Measurements from ENCODE around the gene ASH1L. TPM values are rescaled to one million over a fixed set of nuclear protein-coding genes. Genes with fewer than 3 reads are reported as not detected.

The ASH1L gene
- total RNA-seq, 1 experiment from 2014 or later: 29.3 TPM

DNA sequence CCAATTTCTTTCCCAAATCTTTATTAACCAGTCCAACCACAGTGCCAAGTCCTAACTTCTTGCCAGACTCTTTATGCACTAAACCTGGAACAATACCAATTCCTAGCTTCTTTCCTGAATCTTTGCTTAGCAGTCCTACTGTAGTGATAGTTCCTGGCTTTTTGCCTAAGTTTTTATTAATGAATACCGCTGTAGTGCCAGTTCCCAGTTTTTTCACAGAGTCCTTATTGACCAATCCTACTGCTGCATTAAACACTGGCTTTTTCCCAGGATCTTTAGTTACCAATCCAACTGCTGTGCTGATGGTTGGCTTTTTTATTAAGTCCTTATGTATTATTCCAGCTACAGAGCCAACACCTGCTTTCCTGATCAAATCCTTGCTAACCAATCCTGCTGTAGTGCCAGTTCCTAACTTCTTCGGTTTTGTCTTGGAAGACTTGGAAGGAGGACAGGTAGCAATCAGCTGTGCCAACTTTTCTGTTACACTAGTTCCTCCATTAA, 80.8 kb downstream of the ASH1L start:
- no peak overlapping the region for H3K27ac Mint-ChIP-seq
- peaks cover 19% of the 10 kb centered on the region for H3K4me1 Mint-ChIP-seq
- ChIA-PET POLR2A (no interaction called here), CTCF (no interaction called here)
- no peaks in the 10 kb centered on the region for H3K9me3 Mint-ChIP-seq
- TF ChIP-seq ZNF121 (CRISPR knock-in tag; IDR thresholded peaks at IDR 0.05): no peak
- TF ChIP-seq, protein P1, sequence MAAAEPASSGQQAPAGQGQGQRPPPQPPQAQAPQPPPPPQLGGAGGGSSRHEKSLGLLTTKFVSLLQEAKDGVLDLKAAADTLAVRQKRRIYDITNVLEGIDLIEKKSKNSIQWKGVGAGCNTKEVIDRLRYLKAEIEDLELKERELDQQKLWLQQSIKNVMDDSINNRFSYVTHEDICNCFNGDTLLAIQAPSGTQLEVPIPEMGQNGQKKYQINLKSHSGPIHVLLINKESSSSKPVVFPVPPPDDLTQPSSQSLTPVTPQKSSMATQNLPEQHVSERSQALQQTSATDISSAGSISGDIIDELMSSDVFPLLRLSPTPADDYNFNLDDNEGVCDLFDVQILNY (CRISPR knock-in tag; IDR thresholded peaks at IDR 0.05): no peak
- TF ChIP-seq TP53 (CRISPR knock-in tag; IDR thresholded peaks at IDR 0.05): no peak
- no peak for TF ChIP-seq TEAD1 (CRISPR knock-in tag; IDR thresholded peaks at IDR 0.05)
- peaks cover 28% of the 10 kb centered on the region for H3K36me3 Mint-ChIP-seq
- ATAC-seq (no peak), DNase-seq (ENCODE audit: low spot score) (no peak)
- H3K4me3 Mint-ChIP-seq: no peak overlapping the region
- no peaks in the 10 kb centered on the region for H3K27me3 Mint-ChIP-seq (ENCODE audit: low read depth)

DNA sequence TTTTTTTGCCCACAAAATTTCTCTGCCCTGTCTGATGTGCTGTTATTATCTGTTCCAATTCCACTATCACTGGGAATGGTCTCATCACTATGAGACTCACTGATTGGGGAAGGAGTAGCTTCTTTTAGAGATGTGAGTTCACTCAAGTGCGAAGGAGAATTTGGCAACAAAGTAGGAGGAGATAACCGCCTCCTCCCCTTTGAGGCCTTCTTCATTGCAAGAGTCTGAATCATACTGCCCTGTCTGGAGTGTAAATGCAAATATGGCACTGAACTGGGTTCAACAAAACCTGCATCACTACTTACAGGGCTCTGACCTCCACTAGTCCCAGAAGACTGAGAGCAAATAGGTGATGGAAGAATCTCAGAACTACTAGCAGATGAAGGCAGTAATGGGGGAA, 83.4 kb downstream of the ASH1L start:
- POLR2A ChIA-PET: no interaction called here
- ATAC-seq: no peak

More for the DNA sequence above, 83.4 kb downstream of the ASH1L start:
- CTCF ChIA-PET: no interaction called here
- H3K36me3 Mint-ChIP-seq: peaks cover 40% of the 10 kb centered on the region
- DNase-seq (ENCODE audit: low spot score): no peak
- no peak overlapping the region for H3K4me3 Mint-ChIP-seq
- no peak for TF ChIP-seq ETV6 (CRISPR knock-in tag; IDR thresholded peaks at IDR 0.05)
- no peak for TF ChIP-seq IRF2 (CRISPR knock-in tag; IDR thresholded peaks at IDR 0.05; ENCODE audit: borderline replicate concordance, low read depth)
- TF ChIP-seq ATF1 (CRISPR knock-in tag; IDR thresholded peaks at IDR 0.05): no peak
- TF ChIP-seq, protein P1 (CRISPR knock-in tag; IDR thresholded peaks at IDR 0.05): no peak
- no peak for TF ChIP-seq GTF2I (CRISPR knock-in tag; conservative IDR thresholded peaks at IDR 0.05)
- TF ChIP-seq, protein P2, sequence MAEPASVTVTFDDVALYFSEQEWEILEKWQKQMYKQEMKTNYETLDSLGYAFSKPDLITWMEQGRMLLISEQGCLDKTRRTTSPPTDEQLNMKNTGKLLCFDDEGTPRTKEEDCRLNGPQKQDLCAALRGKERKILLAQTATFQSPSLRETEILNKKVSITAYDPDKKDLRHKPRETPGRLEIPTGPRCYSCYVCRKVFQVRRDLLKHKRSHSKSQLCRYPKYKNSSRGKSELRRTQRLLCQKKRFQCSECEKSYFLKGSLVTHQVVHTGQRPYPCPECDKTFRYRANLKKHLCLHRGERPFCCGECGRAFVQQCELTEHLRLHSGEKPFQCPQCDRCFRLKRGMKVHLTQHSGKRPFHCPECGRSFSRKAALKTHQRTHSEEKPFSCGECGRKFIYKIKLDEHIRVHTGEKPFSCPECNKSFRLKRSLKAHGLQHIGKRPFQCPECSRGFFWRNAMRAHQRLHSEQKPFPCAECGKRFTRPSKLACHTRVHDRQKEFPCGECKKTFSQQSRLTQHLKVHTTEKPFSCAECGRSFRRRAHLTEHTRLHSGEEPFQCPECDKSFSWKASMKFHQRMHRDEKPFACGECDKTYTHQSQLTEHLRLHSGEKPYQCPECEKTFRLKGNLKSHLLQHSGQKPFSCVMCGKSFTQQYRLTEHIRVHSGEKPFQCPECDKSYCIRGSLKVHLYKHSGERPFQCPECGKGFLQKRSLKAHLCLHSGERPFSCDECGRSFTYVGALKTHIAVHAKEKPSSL (CRISPR knock-in tag; conservative IDR thresholded peaks at IDR 0.05): no peak
- no peak for TF ChIP-seq TCF7 (CRISPR knock-in tag; IDR thresholded peaks at IDR 0.05; ENCODE audit: low read depth)
- TF ChIP-seq, protein P3, sequence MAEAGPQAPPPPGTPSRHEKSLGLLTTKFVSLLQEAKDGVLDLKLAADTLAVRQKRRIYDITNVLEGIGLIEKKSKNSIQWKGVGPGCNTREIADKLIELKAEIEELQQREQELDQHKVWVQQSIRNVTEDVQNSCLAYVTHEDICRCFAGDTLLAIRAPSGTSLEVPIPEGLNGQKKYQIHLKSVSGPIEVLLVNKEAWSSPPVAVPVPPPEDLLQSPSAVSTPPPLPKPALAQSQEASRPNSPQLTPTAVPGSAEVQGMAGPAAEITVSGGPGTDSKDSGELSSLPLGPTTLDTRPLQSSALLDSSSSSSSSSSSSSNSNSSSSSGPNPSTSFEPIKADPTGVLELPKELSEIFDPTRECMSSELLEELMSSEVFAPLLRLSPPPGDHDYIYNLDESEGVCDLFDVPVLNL (CRISPR knock-in tag; IDR thresholded peaks at IDR 0.05; ENCODE audit: borderline replicate concordance, low read depth): no peak
- TF ChIP-seq ZNF232 (CRISPR knock-in tag; IDR thresholded peaks at IDR 0.05): no peak
- TF ChIP-seq JUN (CRISPR knock-in tag; IDR thresholded peaks at IDR 0.05): no peak
- TF ChIP-seq, protein P4, sequence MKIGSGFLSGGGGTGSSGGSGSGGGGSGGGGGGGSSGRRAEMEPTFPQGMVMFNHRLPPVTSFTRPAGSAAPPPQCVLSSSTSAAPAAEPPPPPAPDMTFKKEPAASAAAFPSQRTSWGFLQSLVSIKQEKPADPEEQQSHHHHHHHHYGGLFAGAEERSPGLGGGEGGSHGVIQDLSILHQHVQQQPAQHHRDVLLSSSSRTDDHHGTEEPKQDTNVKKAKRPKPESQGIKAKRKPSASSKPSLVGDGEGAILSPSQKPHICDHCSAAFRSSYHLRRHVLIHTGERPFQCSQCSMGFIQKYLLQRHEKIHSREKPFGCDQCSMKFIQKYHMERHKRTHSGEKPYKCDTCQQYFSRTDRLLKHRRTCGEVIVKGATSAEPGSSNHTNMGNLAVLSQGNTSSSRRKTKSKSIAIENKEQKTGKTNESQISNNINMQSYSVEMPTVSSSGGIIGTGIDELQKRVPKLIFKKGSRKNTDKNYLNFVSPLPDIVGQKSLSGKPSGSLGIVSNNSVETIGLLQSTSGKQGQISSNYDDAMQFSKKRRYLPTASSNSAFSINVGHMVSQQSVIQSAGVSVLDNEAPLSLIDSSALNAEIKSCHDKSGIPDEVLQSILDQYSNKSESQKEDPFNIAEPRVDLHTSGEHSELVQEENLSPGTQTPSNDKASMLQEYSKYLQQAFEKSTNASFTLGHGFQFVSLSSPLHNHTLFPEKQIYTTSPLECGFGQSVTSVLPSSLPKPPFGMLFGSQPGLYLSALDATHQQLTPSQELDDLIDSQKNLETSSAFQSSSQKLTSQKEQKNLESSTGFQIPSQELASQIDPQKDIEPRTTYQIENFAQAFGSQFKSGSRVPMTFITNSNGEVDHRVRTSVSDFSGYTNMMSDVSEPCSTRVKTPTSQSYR (CRISPR knock-in tag; IDR thresholded peaks at IDR 0.05): no peak
- TF ChIP-seq, protein P5, sequence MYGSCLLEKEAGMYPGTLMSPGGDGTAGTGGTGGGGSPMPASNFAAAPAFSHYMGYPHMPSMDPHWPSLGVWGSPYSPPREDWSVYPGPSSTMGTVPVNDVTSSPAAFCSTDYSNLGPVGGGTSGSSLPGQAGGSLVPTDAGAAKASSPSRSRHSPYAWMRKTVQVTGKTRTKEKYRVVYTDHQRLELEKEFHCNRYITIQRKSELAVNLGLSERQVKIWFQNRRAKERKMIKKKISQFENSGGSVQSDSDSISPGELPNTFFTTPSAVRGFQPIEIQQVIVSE (CRISPR knock-in tag; IDR thresholded peaks at IDR 0.05; ENCODE audit: borderline replicate concordance): no peak
- no peak for TF ChIP-seq GABPB1 (CRISPR knock-in tag; IDR thresholded peaks at IDR 0.05)
- TF ChIP-seq ZNF423 (CRISPR knock-in tag; IDR thresholded peaks at IDR 0.05): no peak
- no peak for TF ChIP-seq TEAD4 (CRISPR knock-in tag; IDR thresholded peaks at IDR 0.05)
- TF ChIP-seq, protein P6, sequence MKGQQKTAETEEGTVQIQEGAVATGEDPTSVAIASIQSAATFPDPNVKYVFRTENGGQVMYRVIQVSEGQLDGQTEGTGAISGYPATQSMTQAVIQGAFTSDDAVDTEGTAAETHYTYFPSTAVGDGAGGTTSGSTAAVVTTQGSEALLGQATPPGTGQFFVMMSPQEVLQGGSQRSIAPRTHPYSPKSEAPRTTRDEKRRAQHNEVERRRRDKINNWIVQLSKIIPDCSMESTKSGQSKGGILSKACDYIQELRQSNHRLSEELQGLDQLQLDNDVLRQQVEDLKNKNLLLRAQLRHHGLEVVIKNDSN (CRISPR knock-in tag; IDR thresholded peaks at IDR 0.05): no peak
- H3K9me3 Mint-ChIP-seq: no peaks in the 10 kb centered on the region; the same call in 1 of the 2 replicates
- peaks cover 19% of the 10 kb centered on the region for H3K4me1 Mint-ChIP-seq
- H3K27me3 Mint-ChIP-seq (ENCODE audit: low read depth): no peaks in the 10 kb centered on the region
- peak overlapping the region; percentile 4; the same call in 1 of the 2 replicates for H3K27ac Mint-ChIP-seq

Data from WTC11 (cell line).